GM12874 (cell line): ENCODE data around the gene CMTM4.

Source experiments
- TF ChIP-seq, protein P1 (sequence below): IDR thresholded peaks from 2 replicates; pipeline ENCODE4 v1.5.1; 2011; ENCODE audit warnings: low read depth, mild to moderate bottlenecking, control low read depth, low read length, moderate library complexity; ENCODE audit not compliant: insufficient read depth

Gene CMTM4

DNA sequence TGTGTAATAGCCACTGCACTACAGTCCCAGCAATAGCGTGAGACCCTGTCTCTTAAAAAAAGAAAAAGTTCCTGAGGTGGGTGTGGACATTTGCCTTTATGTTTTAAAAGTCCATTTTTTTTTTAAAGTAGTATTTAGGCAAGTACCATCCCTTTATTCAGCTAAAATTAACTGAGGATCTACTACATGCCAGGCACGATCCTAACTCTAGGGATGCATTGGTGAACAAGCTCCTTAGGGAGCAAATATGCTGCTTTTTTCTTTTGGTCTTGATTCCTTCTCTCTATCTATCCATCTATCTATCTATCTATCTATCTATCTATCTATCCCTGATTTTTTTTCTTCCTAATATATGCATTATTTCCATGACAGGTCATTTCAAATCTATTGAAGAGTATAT lies 47.4 kb downstream of the CMTM4 start:
- TF ChIP-seq, protein P1, sequence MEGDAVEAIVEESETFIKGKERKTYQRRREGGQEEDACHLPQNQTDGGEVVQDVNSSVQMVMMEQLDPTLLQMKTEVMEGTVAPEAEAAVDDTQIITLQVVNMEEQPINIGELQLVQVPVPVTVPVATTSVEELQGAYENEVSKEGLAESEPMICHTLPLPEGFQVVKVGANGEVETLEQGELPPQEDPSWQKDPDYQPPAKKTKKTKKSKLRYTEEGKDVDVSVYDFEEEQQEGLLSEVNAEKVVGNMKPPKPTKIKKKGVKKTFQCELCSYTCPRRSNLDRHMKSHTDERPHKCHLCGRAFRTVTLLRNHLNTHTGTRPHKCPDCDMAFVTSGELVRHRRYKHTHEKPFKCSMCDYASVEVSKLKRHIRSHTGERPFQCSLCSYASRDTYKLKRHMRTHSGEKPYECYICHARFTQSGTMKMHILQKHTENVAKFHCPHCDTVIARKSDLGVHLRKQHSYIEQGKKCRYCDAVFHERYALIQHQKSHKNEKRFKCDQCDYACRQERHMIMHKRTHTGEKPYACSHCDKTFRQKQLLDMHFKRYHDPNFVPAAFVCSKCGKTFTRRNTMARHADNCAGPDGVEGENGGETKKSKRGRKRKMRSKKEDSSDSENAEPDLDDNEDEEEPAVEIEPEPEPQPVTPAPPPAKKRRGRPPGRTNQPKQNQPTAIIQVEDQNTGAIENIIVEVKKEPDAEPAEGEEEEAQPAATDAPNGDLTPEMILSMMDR = no peak

DNA sequence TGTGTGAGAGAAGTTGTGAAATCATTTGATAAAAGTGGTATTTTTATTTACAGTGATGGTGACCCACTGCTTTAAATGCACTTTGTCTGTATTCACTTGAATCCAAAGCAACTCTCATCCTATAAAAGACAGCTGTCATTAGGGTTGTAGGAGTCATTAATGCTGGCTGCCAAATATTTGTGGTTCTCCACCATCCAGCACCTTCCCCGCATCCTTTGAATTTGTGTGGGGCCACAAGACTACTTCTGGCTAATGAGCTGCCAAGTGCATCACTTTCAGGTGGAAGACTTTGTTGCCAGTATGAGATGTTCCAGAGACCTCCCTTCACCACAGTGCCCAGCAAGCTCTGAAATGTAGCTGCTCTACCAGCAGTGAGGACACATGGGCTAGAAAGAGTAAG lies 48.7 kb downstream of the CMTM4 start:
- TF ChIP-seq, protein P1 = no peak

DNA sequence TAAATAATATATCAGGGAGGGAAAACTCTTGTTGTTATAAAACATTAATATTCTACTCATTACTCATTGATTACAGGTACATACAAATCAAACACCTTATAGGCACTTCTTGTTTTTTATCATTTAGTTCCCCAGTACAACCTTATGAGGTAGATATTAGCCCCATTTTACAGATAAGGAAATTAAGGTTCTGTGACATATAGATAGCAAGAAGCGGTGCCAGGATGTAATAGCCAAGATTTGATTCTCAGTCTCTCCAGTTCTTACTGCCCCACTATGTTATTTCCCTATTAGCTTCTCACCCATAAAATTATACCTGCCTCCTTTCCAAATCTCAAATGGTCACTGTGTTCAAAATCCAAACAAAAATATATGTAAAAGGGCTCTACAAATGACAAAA lies 55.2 kb downstream of the CMTM4 start:
- TF ChIP-seq, protein P1 = no peak

DNA sequence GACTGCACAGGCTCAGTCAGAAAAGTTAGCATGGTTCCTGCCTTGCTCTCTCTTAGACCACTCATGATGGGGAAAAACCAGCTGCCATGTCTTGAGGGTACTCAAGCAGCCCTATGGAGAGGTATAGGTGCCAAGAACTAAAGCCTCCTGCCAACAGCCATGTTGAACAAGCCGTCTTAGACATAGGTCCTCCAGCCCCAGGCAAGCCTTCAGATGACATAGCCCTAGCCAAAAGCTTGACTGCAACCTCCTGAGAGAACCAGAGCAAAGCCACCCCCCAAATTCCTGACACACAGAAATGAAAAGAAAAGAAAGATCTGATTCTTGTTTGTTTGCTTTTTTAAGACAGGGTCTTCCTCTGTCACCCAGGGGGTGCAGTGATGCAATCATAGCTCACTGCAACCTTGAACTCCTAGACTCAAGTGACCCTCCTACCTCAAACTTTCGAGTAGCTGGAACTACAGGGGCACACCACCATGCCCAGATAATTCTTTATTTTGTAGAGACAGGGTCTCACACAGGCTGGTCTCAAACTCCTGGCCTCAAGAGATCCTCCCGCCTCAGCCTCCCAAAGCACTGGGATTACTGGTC lies 55.7 kb downstream of the CMTM4 start:
- TF ChIP-seq, protein P1 = no peak

DNA sequence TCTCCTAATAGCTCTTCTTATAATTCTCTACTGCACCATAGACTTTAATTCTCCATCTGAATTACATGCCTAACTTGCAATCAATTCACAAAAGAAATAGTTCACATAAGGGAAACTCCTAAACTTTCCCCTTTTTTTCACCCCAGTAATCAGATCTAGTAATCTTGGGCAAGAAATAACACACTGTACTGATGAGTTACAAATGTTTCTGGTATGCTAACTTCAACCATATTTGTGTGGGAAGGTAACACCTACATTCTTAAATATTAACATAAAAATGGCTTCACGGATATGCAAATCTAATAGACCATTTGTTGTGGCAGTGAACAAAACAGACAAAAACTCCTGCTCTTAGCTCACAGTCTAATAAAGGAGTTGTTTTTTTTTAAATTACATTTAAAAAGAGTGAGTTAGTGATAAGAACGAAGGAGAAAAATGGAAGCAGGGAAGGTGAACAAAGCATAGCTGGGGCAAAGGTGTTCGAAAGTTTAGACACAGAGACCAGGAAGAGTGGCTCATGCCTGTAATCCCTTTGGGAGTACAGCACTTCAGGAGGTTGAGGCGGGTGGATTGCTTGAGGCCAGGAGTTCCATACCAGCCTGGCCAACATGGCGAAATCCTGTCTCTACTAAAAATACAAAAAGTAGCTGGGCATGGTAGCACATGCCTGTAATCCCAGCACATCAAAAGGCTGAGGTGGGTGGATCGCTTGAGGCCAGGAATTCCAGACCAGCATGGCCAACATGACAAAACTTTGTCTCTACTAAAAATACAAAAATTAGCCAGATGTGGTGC lies 57.3 kb downstream of the CMTM4 start:
- TF ChIP-seq, protein P1 = no peak

DNA sequence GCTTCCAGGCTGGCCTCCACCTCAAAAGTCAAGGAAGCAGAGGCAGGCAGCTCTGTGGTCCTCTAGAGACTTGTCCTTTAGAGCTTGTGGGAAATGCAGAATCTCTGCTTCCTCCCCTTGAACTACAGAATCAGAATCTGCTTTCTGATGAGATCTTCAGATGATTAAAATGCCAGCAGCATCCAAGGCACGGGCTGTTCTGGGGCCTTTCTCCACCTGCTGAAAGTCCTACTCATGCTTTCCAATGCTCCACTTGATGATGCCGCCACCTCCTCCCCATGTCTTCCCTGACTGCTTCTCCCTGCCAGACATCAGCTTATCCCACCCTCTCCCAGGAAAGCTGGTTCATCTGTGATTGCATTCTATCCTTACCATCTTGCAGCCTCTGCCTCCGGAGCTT lies 58.7 kb downstream of the CMTM4 start:
- TF ChIP-seq, protein P1 = no peak

DNA sequence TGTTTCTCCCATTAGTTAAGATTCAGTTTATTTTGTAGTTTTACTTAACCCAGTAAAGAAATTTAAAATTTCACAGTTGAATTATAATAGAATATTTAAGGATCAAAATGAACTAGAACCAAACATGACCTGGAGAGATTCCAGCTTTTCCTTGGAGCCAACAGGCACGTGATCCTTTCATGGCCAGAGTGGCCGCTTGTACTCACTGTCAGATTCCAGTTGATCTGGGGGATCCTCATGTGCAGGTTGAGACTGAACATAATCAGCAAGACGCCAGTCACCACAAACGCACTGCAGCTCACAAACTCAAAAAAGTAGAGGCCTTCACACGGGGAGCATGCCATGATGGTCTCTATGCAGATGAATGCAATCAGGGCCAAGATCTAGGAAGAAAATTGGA lies 60.3 kb downstream of the CMTM4 start:
- TF ChIP-seq, protein P1 = no peak
